Mesendoderm (in vitro differentiated cells): ENCODE results near the gene FAM78A.

ENCODE experiments used
- DNase-seq: peaks from one replicate; pipeline ENCODE4 v3.0.0; 2013
- H2AK5ac ChIP-seq: 2 replicates; pipeline ENCODE4 v1.6.1; 2013; ENCODE audit warnings: low read length, inconsistent platforms
- H2BK120ac ChIP-seq: 2 replicates; pipeline ENCODE4 v1.6.1; 2013; ENCODE audit warnings: low read depth, mild to moderate bottlenecking, low read length, moderate library complexity, mixed read lengths
- H2BK15ac ChIP-seq: replicated peaks from 2 replicates; pipeline ENCODE4 v1.6.1; 2013; ENCODE audit warnings: low read depth, mild to moderate bottlenecking, moderate library complexity
- H2BK5ac ChIP-seq: 2 replicates; pipeline ENCODE4 v1.6.1; 2013; ENCODE audit warnings: low read length, inconsistent platforms
- H3K18ac ChIP-seq: 2 replicates; pipeline ENCODE4 v1.6.1; 2013; ENCODE audit warnings: mild to moderate bottlenecking, low read length, mixed read lengths
- H3K23ac ChIP-seq: one replicate; pipeline ENCODE4 v1.6.1; 2013; ENCODE audit warnings: low read length
- H3K27ac ChIP-seq: 2 replicates; pipeline ENCODE4 v1.5.1; 2013; ENCODE audit warnings: low read depth, mild to moderate bottlenecking, inconsistent platforms, low read length, moderate library complexity
- H3K27me3 ChIP-seq: 2 replicates; pipeline ENCODE4 v1.6.1; 2013; ENCODE audit warnings: low read length, control low read depth, mild to moderate bottlenecking, inconsistent platforms; ENCODE audit not compliant: insufficient read depth, poor library complexity
- H3K36me3 ChIP-seq: 2 replicates; pipeline ENCODE4 v1.6.1; 2013; ENCODE audit warnings: low read length, inconsistent platforms; ENCODE audit not compliant: control insufficient read depth, insufficient read depth
- H3K4ac ChIP-seq: one replicate; pipeline ENCODE4 v1.6.1; 2013; ENCODE audit warnings: low read depth, mild to moderate bottlenecking, low read length, moderate library complexity
- H3K4me1 ChIP-seq: 2 replicates; pipeline ENCODE4 v1.6.1; 2013; ENCODE audit warnings: low read depth, low read length, inconsistent platforms; ENCODE audit not compliant: control insufficient read depth
- H3K4me2 ChIP-seq: 2 replicates; pipeline ENCODE4 v1.6.1; 2013; ENCODE audit warnings: low read length
- H3K4me3 ChIP-seq: 2 replicates; pipeline ENCODE4 v1.5.1; 2013; ENCODE audit warnings: mild to moderate bottlenecking, low read length
- H3K56ac ChIP-seq: one replicate; pipeline ENCODE4 v1.6.1; 2013; ENCODE audit warnings: low read length
- H3K79me1 ChIP-seq: 2 replicates; pipeline ENCODE4 v1.6.1; 2013; ENCODE audit warnings: low read length, inconsistent platforms
- H3K79me2 ChIP-seq: 2 replicates; pipeline ENCODE4 v1.6.1; 2013; ENCODE audit warnings: mild to moderate bottlenecking, low read length; ENCODE audit not compliant: control insufficient read depth, insufficient read depth
- H3K9ac ChIP-seq: 2 replicates; pipeline ENCODE4 v1.6.1; 2013; ENCODE audit warnings: low read length, inconsistent platforms
- H4K5ac ChIP-seq: one replicate; pipeline ENCODE4 v1.6.1; 2013; ENCODE audit warnings: low read length
- H4K8ac ChIP-seq: one replicate; pipeline ENCODE4 v1.6.1; 2013; ENCODE audit warnings: low read depth, mild to moderate bottlenecking, control low read depth, low read length, moderate library complexity
- WGBS: extraction: QIAGEN DNeasy Blood & Tissue Kit; methylation state at CpG from one replicate; pipeline ENCODE4 v1.1.7; 2013; ENCODE audit warnings: low lambda C conversion rate, missing lambda C conversion rate; ENCODE audit not compliant: insufficient coverage; ENCODE audit errors: extremely low coverage; 5-methylcytosine and 5-hydroxymethylcytosine counted together

FAM78A gene

DNA sequence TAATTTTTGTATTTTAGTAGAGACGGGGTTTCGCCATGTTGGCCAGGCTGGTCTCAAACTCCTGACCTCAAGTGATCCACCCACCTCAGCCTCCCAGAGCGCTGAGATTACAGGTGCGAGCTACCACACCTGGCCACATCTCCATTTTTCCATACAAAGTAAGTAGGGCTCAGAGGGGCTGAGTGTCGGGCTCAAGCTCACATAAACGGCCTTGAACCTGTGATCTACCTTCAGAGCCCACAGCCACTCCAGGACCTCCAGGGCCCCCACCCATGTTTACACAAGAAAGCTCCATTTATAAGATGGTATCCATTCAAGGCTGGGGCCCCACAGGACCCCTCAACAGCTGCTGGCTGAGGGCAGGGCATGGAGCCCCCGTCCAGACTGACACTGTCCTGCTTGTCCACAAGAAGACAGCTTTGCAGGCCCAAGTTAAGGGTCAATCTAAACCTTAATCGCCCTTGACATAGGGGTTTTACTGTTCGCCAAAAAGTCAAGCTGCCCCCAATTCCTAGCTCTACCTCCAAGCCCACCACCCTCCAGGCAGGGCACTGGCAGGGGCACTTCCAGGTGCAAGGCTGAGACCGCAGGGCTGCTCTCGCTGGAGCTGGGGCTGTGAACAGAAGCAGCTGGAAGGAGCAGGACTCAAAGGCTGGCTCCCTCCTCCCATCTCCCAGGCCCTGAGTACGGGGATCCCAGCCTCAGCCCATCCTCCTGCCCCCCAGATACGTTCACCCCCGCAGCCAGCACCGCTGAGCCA is 18.9 kb downstream of the FAM78A start:
- Histone ChIP-seq H2AK5ac (no peak overlapping the region), H3K4me3 (no peak overlapping the region), H3K27ac (no peak overlapping the region), H2BK120ac (no peak overlapping the region), H3K18ac (no peak overlapping the region), H4K5ac (no peak overlapping the region), H3K79me1 (no peaks in the 10 kb centered on the region), H3K79me2 (no peaks in the 10 kb centered on the region), H2BK5ac (no peak overlapping the region), H3K56ac (no peak overlapping the region), H3K9ac (no peak overlapping the region), H3K4ac (no peak overlapping the region), H4K8ac (no peak overlapping the region), H3K23ac (no peak overlapping the region), H3K36me3 (no peaks in the 10 kb centered on the region), H3K27me3 (no peaks in the 10 kb centered on the region), H3K4me1 (no peaks in the 10 kb centered on the region), H2BK15ac (no peak overlapping the region), H3K4me2 (no peak overlapping the region)
- WGBS = no CpG with 5 or more reads among the region's 15 CpGs
- no peak for DNase-seq

DNA sequence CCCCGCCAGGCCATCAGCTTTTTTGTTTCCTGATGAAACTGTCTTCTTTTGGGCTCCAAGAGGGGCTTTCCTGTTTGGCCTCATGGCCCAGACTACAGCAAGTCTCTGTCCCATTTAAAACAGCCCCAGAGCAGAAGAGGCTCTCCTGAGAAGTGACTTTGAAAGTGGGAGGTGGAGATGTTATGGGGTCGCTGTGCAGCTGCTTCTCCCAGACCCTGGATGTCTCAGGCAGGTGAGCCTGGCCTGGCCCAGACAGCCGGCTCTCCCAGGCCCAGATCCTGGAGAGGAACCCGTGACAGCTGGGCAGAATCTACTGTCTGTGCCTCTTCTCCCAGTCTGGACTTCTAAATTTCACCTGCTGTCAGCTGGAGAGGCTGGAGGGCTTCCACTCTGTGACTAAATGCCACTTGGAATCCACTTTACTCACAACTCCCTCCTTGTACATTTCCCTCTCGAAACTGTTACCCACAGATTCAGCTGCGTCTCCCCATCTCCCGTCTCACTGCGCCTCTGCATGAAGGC is 20.6 kb downstream of the FAM78A start:
- no peak overlapping the region for H3K18ac ChIP-seq
- H3K79me2 ChIP-seq = no peaks in the 10 kb centered on the region
- no peak overlapping the region for H3K23ac ChIP-seq
- no peak overlapping the region for H3K56ac ChIP-seq
- no peak overlapping the region for H3K4me3 ChIP-seq
- no CpG with 5 or more reads among the region's 8 CpGs for WGBS
- no peaks in the 10 kb centered on the region for H3K4me1 ChIP-seq
- no peak overlapping the region for H3K27ac ChIP-seq
- H4K5ac ChIP-seq = no peak overlapping the region
- H3K79me1 ChIP-seq = no peaks in the 10 kb centered on the region
- H4K8ac ChIP-seq = no peak overlapping the region
- H2BK15ac ChIP-seq = no peak overlapping the region
- no peak overlapping the region for H3K4me2 ChIP-seq
- no peak for DNase-seq
- H3K27me3 ChIP-seq = no peaks in the 10 kb centered on the region
- H2BK5ac ChIP-seq = no peak overlapping the region
- no peaks in the 10 kb centered on the region for H3K36me3 ChIP-seq
- H3K9ac ChIP-seq = no peak overlapping the region
- no peak overlapping the region for H2BK120ac ChIP-seq
- H2AK5ac ChIP-seq = no peak overlapping the region
- H3K4ac ChIP-seq = no peak overlapping the region

DNA sequence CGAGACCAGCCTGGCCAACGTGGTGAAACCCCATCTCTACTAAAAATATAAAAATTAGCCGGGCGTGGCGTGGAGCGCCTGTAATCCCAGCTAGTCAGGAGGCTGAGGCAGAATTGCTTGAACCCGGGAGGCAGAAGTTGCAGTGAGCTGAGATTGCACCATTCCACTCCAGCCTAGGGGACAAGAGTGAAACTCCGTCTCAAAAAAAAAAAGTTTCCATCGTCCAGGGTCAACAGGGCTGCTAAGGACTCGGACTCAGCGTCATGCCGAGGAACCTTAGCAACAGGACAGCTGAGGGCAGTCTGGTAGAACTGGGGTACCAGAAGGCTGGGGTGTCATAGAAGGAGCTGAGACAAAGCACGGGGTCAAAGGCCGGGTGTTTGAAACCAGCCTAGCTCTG is 21.7 kb downstream of the FAM78A start:
- Histone ChIP-seq H2BK5ac (no peak overlapping the region), H4K5ac (no peak overlapping the region), H2BK15ac (no peak overlapping the region), H3K23ac (no peak overlapping the region), H3K36me3 (no peaks in the 10 kb centered on the region), H3K4ac (no peak overlapping the region), H2BK120ac (no peak overlapping the region), H3K79me2 (no peaks in the 10 kb centered on the region), H3K56ac (no peak overlapping the region), H3K4me3 (no peak overlapping the region), H3K27me3 (no peaks in the 10 kb centered on the region), H3K18ac (no peak overlapping the region), H2AK5ac (no peak overlapping the region), H3K4me1 (no peaks in the 10 kb centered on the region), H3K4me2 (no peak overlapping the region), H3K79me1 (no peaks in the 10 kb centered on the region), H4K8ac (no peak overlapping the region), H3K27ac (no peak overlapping the region), H3K9ac (no peak overlapping the region)
- no peak for DNase-seq
- WGBS = no CpG with 5 or more reads among the region's 14 CpGs

DNA sequence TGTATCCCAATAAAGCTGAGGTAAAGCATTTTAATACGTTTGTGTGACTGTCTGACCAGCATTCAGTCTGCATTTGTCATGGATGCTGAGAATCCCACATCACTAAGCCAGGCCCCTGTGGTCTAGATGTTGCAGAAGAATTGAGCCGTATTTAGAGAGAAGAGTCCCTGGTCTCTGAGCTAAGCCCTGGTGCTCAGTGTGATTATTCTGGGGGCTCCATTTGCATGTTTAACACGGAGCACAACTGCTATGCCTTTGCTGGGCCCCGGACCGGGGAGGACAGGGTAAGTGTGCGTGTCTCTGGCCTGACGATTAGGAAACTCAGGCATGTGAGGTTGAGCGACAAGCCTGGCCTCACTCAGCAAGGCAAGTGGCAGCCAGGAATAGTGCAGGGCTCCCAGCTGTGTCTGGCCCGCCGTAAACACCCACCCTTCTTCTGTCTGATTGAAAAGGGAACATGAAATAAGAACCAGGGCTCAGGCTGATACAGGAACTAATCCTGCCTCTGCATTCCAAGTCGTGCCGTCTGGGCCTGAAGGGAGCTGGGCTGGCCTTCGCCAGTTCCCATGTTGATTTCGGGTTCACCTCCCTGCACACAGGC is 22.3 kb downstream of the FAM78A start:
- H3K79me1 ChIP-seq = no peaks in the 10 kb centered on the region
- H3K4me1 ChIP-seq = no peaks in the 10 kb centered on the region
- H3K18ac ChIP-seq = no peak overlapping the region
- no peaks in the 10 kb centered on the region for H3K79me2 ChIP-seq
- H4K5ac ChIP-seq = no peak overlapping the region
- H3K4me3 ChIP-seq = no peak overlapping the region
- DNase-seq = no peak
- no peak overlapping the region for H3K9ac ChIP-seq
- no CpG with 5 or more reads among the region's 14 CpGs for WGBS
- H3K27me3 ChIP-seq = no peaks in the 10 kb centered on the region
- no peak overlapping the region for H2BK120ac ChIP-seq
- H2BK5ac ChIP-seq = no peak overlapping the region
- H3K23ac ChIP-seq = no peak overlapping the region
- no peak overlapping the region for H3K4me2 ChIP-seq
- no peak overlapping the region for H4K8ac ChIP-seq
- H3K27ac ChIP-seq = no peak overlapping the region
- no peak overlapping the region for H2BK15ac ChIP-seq
- H3K36me3 ChIP-seq = no peaks in the 10 kb centered on the region
- no peak overlapping the region for H3K4ac ChIP-seq
- no peak overlapping the region for H3K56ac ChIP-seq
- H2AK5ac ChIP-seq = no peak overlapping the region

DNA sequence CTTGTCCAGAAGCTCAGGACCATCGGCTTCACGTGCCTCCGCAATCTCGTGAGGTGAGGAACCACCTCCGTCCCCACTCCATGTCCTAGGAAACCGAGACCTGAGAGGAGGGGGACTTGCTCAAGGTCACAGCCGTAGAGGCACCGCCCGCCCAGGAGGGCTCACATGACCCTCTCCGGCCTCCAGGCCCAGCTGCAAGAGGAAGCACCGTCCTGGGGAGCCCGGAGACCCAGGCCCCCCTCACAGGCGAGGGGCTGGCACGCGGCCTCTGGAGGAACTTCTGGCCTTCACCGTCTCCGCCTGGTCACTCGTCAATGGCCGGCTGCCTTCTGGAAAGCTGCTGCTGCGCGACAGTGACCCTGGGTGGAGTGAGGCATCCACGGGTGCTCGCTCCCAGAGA is 24.2 kb downstream of the FAM78A start:
- Histone ChIP-seq H2BK5ac (no peak overlapping the region), H3K4me2 (no peak overlapping the region), H2BK15ac (no peak overlapping the region), H3K23ac (no peak overlapping the region), H3K36me3 (no peaks in the 10 kb centered on the region), H4K8ac (no peak overlapping the region), H3K9ac (no peak overlapping the region), H3K79me1 (no peaks in the 10 kb centered on the region), H3K4me1 (no peaks in the 10 kb centered on the region), H3K27me3 (no peaks in the 10 kb centered on the region), H3K4ac (no peak overlapping the region), H2AK5ac (no peak overlapping the region), H3K4me3 (no peak overlapping the region), H4K5ac (no peak overlapping the region), H3K18ac (no peak overlapping the region), H2BK120ac (no peak overlapping the region), H3K79me2 (no peaks in the 10 kb centered on the region), H3K56ac (no peak overlapping the region), H3K27ac (no peak overlapping the region)
- WGBS = no CpG with 5 or more reads among the region's 23 CpGs
- no peak for DNase-seq
